Measurements from ENCODE around the gene PLPP1.

GRCh38 chr5:55450050-55450765, 84.6 kb downstream of the PLPP1 start:
- TF ChIP-seq CTCF (IDR thresholded peaks at IDR 0.05) (no peak), EZH2 (IDR thresholded peaks at IDR 0.05) (no peak), EZH2phosphoT487 (IDR thresholded peaks at IDR 0.05) (no peak)
